ENCODE results near the gene DGKD.

The DGKD gene

GRCh38 chr2:233433029-233433428, 78.7 kb downstream of the DGKD start:
- no peak for DNase-seq

- no peak for DNase-seq
Measured at GRCh38 chr2:233433794-233434193, 79.5 kb downstream of the DGKD start.

- no peak for DNase-seq
Measured at GRCh38 chr2:233434666-233435330, 80.5 kb downstream of the DGKD start.

GRCh38 chr2:233435436-233436190, 81.3 kb downstream of the DGKD start:
- no peak for DNase-seq

GRCh38 chr2:233436191-233436581, 81.9 kb downstream of the DGKD start:
- no peak for DNase-seq

GRCh38 chr2:233436691-233437438, 82.6 kb downstream of the DGKD start:
- DNase-seq, result no peak

GRCh38 chr2:233437439-233437955, 83.2 kb downstream of the DGKD start:
- no peak for DNase-seq

GRCh38 chr2:233438573-233439147, 84.4 kb downstream of the DGKD start:
- DNase-seq, result no peak

GRCh38 chr2:233439191-233439590, 84.9 kb downstream of the DGKD start:
- DNase-seq, result no peak

- DNase-seq, result no peak
Measured at GRCh38 chr2:233440314-233440713, 86.0 kb downstream of the DGKD start.

- DNase-seq, result no peak
Measured at GRCh38 chr2:233440714-233441113, 86.4 kb downstream of the DGKD start.

- no peak for DNase-seq
Measured at GRCh38 chr2:233441161-233442027, 87.1 kb downstream of the DGKD start.

- DNase-seq, result no peak
Measured at GRCh38 chr2:233442028-233442310, 87.7 kb downstream of the DGKD start.

GRCh38 chr2:233443511-233444183, 89.4 kb downstream of the DGKD start:
- no peak for DNase-seq

- DNase-seq, result no peak
Measured at GRCh38 chr2:233444501-233444900, 90.2 kb downstream of the DGKD start.

GRCh38 chr2:233445152-233445830, 91.0 kb downstream of the DGKD start:
- no peak for DNase-seq

- DNase-seq, result no peak
Measured at GRCh38 chr2:233446121-233446520, 91.8 kb downstream of the DGKD start.

GRCh38 chr2:233446606-233447305, 92.5 kb downstream of the DGKD start:
- DNase-seq, result no peak

GRCh38 chr2:233447506-233448219, 93.4 kb downstream of the DGKD start:
- DNase-seq, result no peak

- no peak for DNase-seq
Measured at GRCh38 chr2:233448220-233448559, 93.9 kb downstream of the DGKD start.
